ENCODE data around the gene PDIA6. TPM values are rescaled to one million over a fixed set of nuclear protein-coding genes. Genes with fewer than 3 reads are reported as not detected.

PDIA6 gene
- total RNA-seq, 6 experiments from 2014 or later, result 141 to 232 (median 191) TPM

DNA sequence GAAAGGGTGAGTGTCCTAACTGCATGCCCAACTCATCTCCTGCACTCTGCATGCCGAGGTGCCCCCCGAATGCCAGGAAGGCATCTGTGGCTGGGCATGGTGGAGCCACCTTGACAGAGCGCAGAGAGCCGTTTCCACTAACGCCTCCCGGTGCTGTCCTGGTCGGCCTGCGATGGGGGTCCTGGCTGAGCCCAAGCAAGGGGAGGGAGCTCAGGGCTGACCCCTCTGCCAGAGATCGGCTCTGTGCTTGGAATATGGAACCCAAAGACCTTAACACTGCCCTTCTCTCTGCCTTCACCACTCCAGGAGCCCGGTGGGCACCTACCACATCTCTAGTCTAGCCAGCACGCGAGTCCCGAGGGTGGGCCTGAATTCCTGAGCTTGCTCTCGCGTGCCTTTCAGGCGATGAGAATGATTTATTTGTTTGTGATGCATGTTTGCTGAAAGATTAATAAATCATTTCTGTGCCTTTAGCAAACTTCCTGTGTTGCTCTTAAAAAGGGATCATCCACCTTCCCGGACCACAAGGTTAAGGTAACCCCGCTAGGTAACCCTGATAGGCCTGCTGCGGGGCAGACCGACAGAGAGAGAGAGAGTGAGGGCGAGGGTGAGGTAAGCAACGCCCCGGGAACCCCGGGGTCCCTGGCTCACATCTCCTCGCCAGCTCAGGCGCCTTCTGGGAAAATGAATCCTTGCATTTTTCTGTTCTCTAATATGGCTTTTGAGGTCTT is 35.3 kb downstream of the PDIA6 start:
- H3K36me3 ChIP-seq, result peaks cover 0 to 29% (median 14%) of the 10 kb centered on the region in 4 donors
- no peak overlapping the region for H3K27ac ChIP-seq
- TF ChIP-seq, protein P1, sequence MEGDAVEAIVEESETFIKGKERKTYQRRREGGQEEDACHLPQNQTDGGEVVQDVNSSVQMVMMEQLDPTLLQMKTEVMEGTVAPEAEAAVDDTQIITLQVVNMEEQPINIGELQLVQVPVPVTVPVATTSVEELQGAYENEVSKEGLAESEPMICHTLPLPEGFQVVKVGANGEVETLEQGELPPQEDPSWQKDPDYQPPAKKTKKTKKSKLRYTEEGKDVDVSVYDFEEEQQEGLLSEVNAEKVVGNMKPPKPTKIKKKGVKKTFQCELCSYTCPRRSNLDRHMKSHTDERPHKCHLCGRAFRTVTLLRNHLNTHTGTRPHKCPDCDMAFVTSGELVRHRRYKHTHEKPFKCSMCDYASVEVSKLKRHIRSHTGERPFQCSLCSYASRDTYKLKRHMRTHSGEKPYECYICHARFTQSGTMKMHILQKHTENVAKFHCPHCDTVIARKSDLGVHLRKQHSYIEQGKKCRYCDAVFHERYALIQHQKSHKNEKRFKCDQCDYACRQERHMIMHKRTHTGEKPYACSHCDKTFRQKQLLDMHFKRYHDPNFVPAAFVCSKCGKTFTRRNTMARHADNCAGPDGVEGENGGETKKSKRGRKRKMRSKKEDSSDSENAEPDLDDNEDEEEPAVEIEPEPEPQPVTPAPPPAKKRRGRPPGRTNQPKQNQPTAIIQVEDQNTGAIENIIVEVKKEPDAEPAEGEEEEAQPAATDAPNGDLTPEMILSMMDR (IDR thresholded peaks at IDR 0.05), result no peak
- no peak for TF ChIP-seq POLR2A (IDR thresholded peaks at IDR 0.05)
- no peaks in the 10 kb centered on the region for H3K27me3 ChIP-seq
- H3K9me3 ChIP-seq, result no peaks in the 10 kb centered on the region
- no peak overlapping the region for H3K4me3 ChIP-seq
- H3K4me1 ChIP-seq, result no peaks in the 10 kb centered on the region
- WGBS (ENCODE audit: insufficient coverage, low coverage, low lambda C conversion rate, missing lambda C conversion rate), result 87% methylated on average over 10 of the region's 26 CpGs
- no peak for DNase-seq
- no peak for ATAC-seq
- intact Hi-C loops (cut with DNase I), result no loop called here

DNA sequence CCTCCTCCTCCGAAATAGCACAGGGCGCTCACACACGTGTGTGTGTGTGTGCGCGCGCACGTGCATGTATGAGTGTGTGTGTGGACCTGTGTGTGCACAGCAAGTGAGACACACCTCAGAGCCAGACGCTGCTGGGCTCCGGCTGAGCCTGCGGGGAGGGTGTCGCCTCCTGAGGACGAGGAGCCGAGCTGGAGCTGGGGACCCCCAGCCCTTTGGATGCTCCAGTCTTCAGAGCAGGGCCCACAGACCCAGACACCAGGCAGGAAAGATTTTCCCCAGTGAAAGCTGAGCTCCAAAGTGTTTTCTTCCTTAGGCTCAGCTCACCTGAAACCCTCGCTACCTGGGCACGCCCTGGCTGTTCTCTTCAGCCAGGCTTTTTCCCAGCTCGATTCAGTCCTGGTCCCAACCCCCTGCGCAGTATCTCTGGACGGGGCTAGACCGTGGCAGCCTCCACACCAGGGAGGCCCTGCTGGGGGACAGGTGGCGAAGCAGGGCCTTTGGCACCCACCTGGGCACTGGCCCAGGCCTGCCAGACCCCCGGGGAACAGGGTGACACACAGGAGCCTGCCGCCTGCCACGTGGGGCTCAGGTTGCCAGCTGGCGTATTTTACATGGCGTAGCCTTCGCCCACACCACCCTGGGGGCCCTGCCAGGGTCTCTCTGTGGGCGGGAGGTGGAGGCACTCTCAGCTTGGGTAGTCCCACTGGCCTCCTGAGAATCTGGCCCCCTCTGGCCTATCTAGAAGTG is 36.2 kb downstream of the PDIA6 start:
- Histone ChIP-seq H3K27ac (no peak overlapping the region), H3K9me3 (no peaks in the 10 kb centered on the region), H3K36me3 (peaks cover 0 to 20% (median 11%) of the 10 kb centered on the region in 4 donors), H3K4me3 (no peak overlapping the region), H3K4me1 (no peaks in the 10 kb centered on the region), H3K27me3 (no peaks in the 10 kb centered on the region)
- intact Hi-C loops (cut with DNase I), result no loop called here
- TF ChIP-seq, protein P1 (IDR thresholded peaks at IDR 0.05), result no peak
- TF ChIP-seq POLR2A (IDR thresholded peaks at IDR 0.05), result no peak
- WGBS (ENCODE audit: insufficient coverage, low coverage, low lambda C conversion rate, missing lambda C conversion rate), result 74% methylated on average over 15 of the region's 27 CpGs
- no peak for DNase-seq
- ATAC-seq, result peak in 1 of 4 donors; percentile 13

DNA sequence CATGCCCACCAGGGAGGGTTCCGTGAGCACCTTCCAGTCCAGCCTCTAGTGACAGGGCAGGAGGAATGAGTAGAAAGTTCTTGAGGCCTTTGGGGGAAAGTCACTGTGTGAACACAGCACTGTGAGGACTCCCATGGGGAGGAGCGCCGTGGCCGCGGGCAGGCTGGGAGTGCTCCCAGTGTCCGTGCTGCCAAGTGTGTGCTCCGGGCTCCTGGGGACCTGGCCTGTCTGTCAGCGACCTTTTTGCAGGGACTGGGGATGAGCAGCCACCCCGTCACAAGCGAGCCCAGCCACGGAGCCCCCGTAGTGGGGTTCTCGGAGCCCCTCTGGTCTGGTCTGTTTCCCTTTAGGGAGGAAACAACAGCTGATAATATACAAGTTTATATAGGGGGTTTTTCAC is 36.8 kb downstream of the PDIA6 start:
- Histone ChIP-seq H3K4me1 (no peaks in the 10 kb centered on the region), H3K27me3 (no peaks in the 10 kb centered on the region), H3K36me3 (peaks cover 0 to 14% (median 7%) of the 10 kb centered on the region in 4 donors), H3K4me3 (no peak overlapping the region), H3K9me3 (no peaks in the 10 kb centered on the region), H3K27ac (no peak overlapping the region)
- no peak for DNase-seq
- no CpG with 5 or more reads among the region's 13 CpGs for WGBS (ENCODE audit: insufficient coverage, low coverage, low lambda C conversion rate, missing lambda C conversion rate)
- ATAC-seq, result no peak
- intact Hi-C loops (cut with DNase I), result no loop called here
- TF ChIP-seq, protein P1 (IDR thresholded peaks at IDR 0.05), result no peak
- TF ChIP-seq POLR2A (IDR thresholded peaks at IDR 0.05), result no peak

DNA sequence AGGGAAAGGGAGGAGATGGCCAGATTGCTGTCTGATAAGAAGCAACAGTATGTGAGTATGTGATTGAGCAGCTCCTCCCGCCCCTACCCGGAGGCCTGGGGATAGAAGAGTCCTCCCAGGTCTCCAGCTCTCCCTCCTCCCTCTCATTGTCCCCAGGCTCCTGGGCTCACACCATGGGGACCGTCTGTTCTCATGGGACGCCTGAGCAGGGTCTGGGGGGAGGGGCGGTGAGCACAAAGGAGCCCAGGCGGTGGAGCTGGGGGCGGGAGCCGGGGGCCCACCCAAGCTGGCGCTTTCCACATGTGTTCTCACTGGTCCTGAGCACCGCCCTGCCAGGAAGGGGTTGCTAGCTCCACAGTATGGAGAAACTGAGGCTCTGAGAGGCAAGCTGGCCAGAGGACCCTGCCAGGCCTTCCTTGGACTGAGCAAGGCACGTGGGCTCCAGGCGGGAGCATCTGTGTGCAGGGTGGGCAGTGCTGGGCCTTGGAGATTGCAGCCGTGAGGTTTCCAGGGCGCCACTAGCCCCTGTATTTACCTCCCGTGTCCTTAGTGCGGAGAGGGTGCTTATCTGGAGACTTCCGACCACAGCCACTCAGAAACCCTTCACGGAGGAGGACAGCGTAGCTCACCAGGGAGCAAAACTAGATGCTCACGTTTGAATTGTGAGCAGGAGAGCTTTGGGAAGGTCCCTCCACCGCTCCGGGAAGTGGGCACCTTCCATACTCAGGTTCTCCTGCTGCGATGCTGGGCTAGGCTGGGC is 37.4 kb downstream of the PDIA6 start:
- WGBS (ENCODE audit: insufficient coverage, low coverage, low lambda C conversion rate, missing lambda C conversion rate), result 71% methylated on average over 2 of the region's 23 CpGs
- intact Hi-C loops (cut with DNase I), result no loop called here
- H3K36me3 ChIP-seq, result peaks cover 0 to 8% (median 2%) of the 10 kb centered on the region in 4 donors
- TF ChIP-seq, protein P1 (IDR thresholded peaks at IDR 0.05), result no peak
- no peak for TF ChIP-seq POLR2A (IDR thresholded peaks at IDR 0.05)
- no peak overlapping the region for H3K27ac ChIP-seq
- H3K4me1 ChIP-seq, result no peaks in the 10 kb centered on the region
- DNase-seq, result no peak
- no peaks in the 10 kb centered on the region for H3K9me3 ChIP-seq
- no peak overlapping the region for H3K4me3 ChIP-seq
- H3K27me3 ChIP-seq, result no peaks in the 10 kb centered on the region
- no peak for ATAC-seq
